ENCODE data around the gene CCDC146.

DNA sequence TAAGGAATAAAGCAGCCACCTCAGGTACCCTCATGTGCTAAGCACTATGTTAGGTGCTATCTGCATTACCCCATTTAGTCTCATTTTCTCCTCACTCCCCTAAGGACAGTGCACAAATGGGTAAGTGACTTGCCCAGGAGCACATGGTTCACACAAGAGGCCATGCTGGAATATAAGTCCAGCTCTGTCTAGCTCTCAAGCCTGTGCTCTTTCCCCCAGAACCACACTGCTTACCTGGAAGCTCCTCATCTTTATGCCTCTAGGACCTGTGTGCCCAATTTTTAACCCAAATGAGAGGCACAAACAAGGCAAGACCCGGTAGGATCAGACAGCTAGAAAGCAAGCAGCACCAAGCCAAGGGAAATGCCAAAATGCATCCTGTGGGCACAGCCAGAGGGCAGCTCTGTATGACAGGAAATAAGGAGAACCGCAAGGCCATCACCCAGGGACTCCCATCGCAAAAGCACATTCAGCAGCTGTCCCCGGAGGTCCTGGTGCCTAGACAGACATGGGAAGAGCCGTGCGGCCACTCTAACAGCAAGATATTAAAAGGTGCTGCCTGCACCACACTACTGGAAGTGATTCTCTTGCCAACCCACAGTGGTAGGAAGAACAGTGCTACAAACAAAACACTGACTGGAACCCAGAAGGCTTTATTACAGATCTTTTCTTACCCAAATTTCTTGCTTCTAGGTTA, 205.7 kb downstream of the CCDC146 start:
- TF ChIP-seq CTCF (IDR thresholded peaks at IDR 0.05) (no peak), EZH2 (IDR thresholded peaks at IDR 0.05) (no peak), EZH2phosphoT487 (IDR thresholded peaks at IDR 0.05) (no peak)
